Measurements from ENCODE around the gene ARID3C.

ARID3C gene

GRCh38 chr9:34628656-34629490, at the start of gene ARID3C:
TSS of gene ARID3C (minus strand) at chr9:34629066. CDS start at chr9:34628014, 1,052 bp downstream.
- no peak for DNase-seq (ENCODE audit: extremely low read depth, low read depth)
- TF ChIP-seq CTCF (IDR thresholded peaks at IDR 0.05; ENCODE audit: low read depth, low read length), result no peak

GRCh38 chr9:34675869-34676268, 47.0 kb upstream of the ARID3C start:
- DNase-seq (ENCODE audit: extremely low read depth, low read depth), result no peak
- TF ChIP-seq CTCF (IDR thresholded peaks at IDR 0.05; ENCODE audit: low read depth, low read length), result no peak

GRCh38 chr9:34675048-34675714, 46.3 kb upstream of the ARID3C start:
- no peak for DNase-seq (ENCODE audit: extremely low read depth, low read depth)
- TF ChIP-seq CTCF (IDR thresholded peaks at IDR 0.05; ENCODE audit: low read depth, low read length), result peak; percentile 96

- no peak for DNase-seq (ENCODE audit: extremely low read depth, low read depth)
- TF ChIP-seq CTCF (IDR thresholded peaks at IDR 0.05; ENCODE audit: low read depth, low read length), result no peak
Measured at GRCh38 chr9:34674440-34674839, 45.6 kb upstream of the ARID3C start.

GRCh38 chr9:34671307-34671706, 42.4 kb upstream of the ARID3C start:
- TF ChIP-seq CTCF (IDR thresholded peaks at IDR 0.05; ENCODE audit: low read depth, low read length), result no peak

GRCh38 chr9:34669809-34670562, 41.1 kb upstream of the ARID3C start:
- no peak for DNase-seq (ENCODE audit: extremely low read depth, low read depth)
- TF ChIP-seq CTCF (IDR thresholded peaks at IDR 0.05; ENCODE audit: low read depth, low read length), result no peak

More at GRCh38 chr9:34671307-34671706, 42.4 kb upstream of the ARID3C start:
- DNase-seq (ENCODE audit: extremely low read depth, low read depth), result no peak

Data from AG09319 (cell line).